ENCODE measurements around the gene AUTS2.

The AUTS2 gene

DNA sequence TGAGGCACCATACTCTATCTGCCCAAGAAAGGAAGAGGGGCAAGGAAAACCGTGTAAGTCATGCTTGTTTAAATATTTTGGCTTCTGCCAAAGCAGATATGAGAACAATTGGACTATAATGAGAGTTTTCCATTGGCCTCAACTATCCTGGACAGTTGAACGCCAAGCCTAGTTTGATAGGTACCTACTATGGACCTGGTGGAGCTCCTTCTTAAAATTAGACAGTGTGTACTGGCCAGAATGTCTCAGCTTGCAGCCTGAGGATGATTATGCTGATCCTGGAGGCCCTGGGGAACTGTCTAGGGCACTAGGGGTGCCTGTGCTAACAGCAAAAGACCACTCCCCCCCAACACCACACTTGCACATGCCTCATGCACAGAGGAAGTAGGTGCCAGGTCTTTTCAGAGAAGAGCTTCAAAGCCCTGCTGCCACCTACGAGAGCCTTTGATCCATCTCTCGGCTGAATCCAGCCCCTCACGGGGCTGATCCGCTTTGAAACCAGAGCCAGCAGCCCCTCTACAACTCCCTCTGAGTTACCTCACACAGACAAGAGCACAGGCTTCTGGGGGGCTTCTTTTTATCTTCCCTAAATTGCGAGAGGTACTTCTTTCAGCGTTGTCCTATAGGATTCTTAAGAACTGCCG, 1059.8 kb downstream of the AUTS2 start:
- no peak for DNase-seq (ENCODE audit: low read depth)

- no peak for DNase-seq (ENCODE audit: low read depth)
Observed at GRCh38 chr7:70659263-70659662, 1061.0 kb downstream of the AUTS2 start.

GRCh38 chr7:70660154-70660818, 1062.0 kb downstream of the AUTS2 start:
- DNase-seq (ENCODE audit: low read depth): no peak

DNA sequence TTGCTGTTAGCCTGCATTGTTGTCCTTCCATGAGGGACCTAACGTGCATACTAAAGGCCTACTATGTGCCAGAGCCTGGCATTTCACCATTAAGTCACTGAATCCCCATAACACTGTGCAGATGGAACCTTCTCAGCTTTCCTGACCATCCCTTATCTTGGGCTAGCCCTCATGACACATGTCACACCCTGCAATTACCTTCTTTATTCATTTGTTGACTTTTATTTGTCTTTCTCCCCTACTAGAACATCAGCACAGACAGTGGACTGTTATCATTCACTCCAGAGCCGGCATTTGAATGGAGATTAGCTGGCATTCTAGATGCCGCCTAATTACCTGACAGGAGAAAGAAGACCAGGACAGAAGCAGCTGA, 1062.5 kb downstream of the AUTS2 start:
- DNase-seq (ENCODE audit: low read depth): no peak

DNA sequence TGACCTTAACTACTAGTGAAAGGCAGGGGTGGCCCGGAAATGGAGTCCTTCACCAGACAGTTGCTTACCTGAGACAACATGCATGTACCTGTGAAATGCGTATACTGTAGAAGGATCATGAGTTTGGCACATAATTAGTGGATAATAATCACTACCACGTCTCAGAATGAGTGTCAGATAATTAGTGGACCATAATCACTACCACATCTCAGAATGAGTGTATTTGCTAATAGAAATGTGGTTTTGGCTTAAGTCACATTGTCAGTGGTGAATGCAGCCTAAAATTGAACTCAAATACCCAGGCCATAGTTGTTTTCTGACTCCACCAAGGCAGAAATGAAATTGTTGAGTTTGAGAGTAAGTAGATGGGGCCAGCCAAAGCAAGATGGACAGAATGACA, 1065.4 kb downstream of the AUTS2 start:
- DNase-seq (ENCODE audit: low read depth): no peak

- no peak for DNase-seq (ENCODE audit: low read depth)
Observed at GRCh38 chr7:70665997-70666396, 1067.7 kb downstream of the AUTS2 start.

- DNase-seq (ENCODE audit: low read depth): no peak
Observed at GRCh38 chr7:70667406-70667805, 1069.1 kb downstream of the AUTS2 start.

GRCh38 chr7:70668606-70669358, 1070.5 kb downstream of the AUTS2 start:
- DNase-seq (ENCODE audit: low read depth): no peak

DNA sequence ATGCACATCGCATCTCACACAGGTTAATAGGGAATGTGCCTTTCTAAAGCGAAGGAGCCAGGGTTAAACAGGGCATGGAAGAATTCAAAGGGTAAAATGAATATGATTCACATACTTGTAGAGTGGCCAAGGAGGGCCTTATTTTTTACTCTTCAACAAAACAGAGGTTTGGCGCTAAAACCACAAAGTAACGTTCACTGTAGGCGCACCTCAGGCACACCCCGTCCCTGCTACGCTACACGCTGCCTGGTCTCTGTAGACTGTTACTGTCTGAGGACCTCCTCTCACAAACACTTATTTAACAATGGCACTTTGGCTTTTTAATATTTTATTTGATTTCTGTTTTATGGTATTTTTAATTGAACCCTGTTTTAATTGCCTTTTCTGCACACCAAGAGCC, 1071.6 kb downstream of the AUTS2 start:
- no peak for DNase-seq (ENCODE audit: low read depth)

GRCh38 chr7:70670288-70670687, 1072.0 kb downstream of the AUTS2 start:
- DNase-seq (ENCODE audit: low read depth): no peak

DNA sequence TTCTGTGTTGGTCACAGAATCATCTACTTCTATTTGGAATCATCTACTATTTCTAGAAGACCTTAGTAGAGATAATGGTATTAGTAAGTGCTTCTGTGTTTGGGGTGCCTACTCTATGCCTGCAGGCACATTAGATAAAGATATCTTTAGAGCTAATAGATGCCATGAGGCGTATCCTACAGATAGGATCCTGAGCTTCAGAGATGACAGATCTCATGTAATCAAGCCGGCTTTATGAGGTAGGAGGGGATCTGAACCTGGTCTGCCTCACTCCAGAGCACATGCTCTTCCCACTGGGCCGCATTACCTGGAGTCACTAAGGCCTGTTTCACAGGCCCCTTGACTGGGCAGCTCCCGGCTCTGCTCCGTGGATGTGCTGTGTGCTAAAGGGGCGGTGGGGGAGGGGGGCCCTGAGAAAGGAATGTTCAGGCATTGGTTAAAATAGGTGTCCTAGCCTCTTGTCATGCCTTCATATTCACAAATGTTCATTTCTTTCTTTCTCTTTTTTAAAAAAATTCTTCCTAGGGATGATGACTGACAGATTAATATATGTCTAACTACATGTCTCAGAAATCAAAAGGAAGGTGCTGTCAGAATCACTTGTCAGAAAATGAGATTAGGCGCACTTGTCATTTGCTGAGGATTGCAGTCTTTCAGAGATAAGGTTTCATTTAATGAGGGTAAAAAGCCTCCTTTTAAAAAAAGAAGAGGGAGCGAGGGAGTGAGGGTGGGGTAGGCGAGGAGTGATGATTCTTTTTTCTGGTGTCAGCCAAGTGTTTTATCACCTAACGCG, 1075.7 kb downstream of the AUTS2 start:
- DNase-seq (ENCODE audit: low read depth): no peak

DNA sequence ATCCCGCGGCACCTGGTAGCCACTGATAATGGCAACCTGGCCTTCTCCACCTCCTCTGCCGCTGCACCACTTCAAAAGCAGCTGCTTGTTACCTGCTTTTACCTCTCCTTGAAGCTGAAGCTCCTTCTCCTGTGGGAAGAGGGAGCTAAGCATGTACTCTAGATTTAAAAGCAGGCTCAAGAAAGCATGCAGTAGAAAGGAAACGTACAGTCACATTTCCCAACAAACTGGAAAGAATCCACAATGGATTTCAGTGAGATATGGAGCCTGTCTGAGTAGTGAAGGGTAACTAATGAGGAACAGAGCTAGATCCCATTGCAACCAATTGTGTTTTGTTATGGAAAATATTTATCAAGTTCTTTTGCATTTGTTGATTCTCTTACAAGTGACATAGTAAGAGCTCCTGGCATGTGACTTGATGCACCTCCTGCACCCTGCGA, 1076.3 kb downstream of the AUTS2 start:
- no peak for DNase-seq (ENCODE audit: low read depth)

- peak; percentile 8 for DNase-seq (ENCODE audit: low read depth)
Observed at GRCh38 chr7:70676243-70676642, 1078.0 kb downstream of the AUTS2 start.

DNA sequence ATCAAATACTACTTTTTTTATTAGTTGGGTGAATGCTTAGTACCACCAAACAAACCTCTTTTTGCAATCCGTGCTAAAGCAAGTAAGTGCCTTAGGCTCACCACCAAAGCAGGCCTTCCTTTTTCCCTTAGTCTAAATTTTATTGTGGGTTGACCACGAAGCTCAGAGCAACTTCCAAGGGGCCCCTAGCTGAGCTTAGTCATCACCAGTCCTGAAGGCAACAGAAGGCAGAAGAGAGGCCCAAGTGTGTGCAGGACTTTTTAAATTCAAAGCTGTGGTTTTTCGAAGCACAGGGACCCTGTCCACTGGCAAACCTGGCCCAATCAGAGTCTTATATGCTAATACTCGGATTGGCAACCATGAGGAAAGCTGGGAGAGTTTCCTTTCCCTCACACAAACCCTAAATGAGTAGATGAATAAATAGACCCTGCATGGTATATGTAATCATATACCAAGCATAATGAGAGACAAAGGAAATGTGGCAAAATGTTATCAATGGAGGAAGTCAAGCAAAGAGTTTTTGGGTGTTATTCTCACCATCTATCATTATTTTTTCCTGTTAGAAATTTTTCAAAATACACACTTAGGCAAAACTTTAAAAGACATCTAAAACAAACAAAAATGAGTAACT, 1080.5 kb downstream of the AUTS2 start:
- DNase-seq (ENCODE audit: low read depth): peak; percentile 70

DNA sequence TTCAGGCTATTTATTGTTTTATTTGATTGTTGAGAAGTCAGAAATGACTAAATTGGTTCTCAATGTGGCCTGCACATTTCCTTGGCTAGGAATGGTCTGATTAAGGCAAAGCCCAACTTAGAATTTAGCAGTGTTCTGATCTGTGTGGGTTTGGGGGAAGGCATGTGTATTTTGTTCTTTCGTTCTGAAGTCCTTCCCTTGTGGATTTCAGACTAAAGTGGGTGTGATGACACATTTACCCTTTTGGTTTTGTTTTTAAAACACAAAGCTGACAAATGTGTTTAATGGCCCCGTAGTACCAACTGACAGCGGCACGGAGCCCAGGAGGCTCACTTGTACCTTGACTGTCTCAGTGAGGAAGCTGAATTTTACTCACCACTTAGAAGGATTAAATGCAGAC, 1081.4 kb downstream of the AUTS2 start:
- DNase-seq (ENCODE audit: low read depth): no peak

GRCh38 chr7:70680306-70680705, 1082.0 kb downstream of the AUTS2 start:
- DNase-seq (ENCODE audit: low read depth): no peak

- DNase-seq (ENCODE audit: low read depth): no peak
Observed at GRCh38 chr7:70680743-70681468, 1082.6 kb downstream of the AUTS2 start.

DNA sequence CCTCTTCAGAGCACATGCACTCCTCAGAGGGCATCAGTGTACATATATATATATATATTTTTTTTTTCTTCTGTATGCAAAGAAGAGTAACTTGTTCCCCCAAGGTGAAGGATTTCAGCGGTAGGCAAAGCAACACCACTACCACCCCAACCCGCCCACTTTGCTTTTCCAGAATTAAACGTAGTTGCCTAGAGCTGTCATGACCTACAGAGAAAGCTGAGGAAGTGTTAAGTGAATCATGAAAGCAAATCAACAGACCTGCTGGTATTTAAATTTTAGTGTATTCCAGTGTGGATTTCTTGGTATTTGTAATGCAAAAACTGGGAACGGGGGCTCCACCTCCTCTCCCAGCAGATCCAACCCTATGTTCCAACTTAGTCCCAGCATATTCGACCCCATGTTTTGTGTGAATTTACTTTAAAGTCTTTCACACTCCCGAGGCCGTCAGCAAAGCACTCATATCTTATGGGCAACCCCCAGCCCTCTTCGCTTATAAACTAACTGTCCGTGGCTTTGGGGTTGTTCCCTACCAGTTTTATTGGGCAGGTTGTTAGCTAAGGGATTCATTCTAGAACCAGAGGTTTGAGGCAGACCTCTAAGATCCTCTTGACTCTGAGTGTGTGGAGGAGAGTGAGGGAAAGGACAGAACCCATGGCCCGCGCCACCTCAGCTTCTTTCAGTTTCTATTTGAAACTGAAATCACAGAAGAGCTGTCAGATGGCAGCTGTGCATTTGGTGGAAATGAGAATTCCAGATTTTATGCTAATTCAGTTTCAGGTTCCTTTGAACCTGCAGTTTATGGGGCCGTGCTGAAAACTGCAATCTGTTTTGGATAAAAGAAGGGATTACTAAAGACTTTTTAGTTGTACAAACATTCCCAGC, 1083.4 kb downstream of the AUTS2 start:
- DNase-seq (ENCODE audit: low read depth): no peak

- DNase-seq (ENCODE audit: low read depth): no peak
Observed at GRCh38 chr7:70684173-70684572, 1085.9 kb downstream of the AUTS2 start.

- DNase-seq (ENCODE audit: low read depth): peak; percentile 46
Observed at GRCh38 chr7:70693321-70693685, 1095.0 kb downstream of the AUTS2 start.

Measured in ELR (cell line).